Measurements from ENCODE around the gene SUPT4H1. TPM values are rescaled to one million over a fixed set of nuclear protein-coding genes. Genes with fewer than 3 reads are reported as not detected.

The SUPT4H1 gene
- total RNA-seq, 1 donor, result 49.9 TPM

DNA sequence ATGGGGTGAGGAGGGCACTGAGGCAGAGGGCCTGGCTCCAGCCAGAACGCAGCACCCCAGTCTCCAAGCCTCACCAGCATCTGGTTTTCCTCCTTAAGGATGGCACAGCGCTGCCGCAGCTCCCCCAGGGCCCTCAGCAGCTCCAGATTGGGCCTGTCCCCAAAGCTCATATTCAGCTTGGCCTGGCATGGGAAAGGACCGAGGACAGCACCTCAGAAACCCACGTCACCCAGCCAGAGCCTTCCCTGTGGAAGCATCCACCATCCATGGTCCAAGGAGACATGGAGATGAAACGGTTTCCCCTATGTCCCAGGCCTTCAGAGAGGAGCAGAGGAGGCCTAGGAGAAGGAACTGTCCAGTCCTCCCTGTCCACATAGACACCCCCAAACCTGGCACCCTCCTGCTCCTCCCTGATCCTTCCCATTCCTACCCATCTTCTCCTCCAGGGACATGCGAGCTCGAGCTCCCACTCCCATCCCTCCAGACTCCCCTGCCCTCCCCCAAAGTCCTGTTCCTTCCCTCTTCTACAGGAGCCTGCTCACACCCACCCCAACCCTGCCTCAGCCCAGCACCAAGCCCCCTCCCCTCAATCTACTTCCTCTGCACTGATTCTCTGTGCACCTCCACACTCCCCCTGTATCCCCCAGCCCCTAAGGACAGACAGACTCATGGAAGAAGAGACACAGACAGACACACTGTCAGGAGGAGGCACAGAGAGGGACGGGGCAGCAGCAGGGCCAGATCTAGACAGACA is 25.2 kb downstream of the SUPT4H1 start:
- H3K4me1 ChIP-seq (ENCODE audit: insufficient read depth, low read length), result no peaks in the 10 kb centered on the region
- no peak for TF ChIP-seq CTCF (IDR thresholded peaks at IDR 0.05; ENCODE audit: extremely low read depth, low read depth, low read length)

GRCh38 chr17:58325976-58326468 is 26.0 kb downstream of the SUPT4H1 start:
- H3K36me3 ChIP-seq (ENCODE audit: insufficient read depth, low read length), result no peaks in the 10 kb centered on the region
- no peak overlapping the region for H2AFZ ChIP-seq (ENCODE audit: low read length)
- TF ChIP-seq CTCF (IDR thresholded peaks at IDR 0.05; ENCODE audit: extremely low read depth, low read depth, low read length), result no peak
- no peaks in the 10 kb centered on the region for H3K9me3 ChIP-seq (ENCODE audit: low read depth, low read length)
- no peaks in the 10 kb centered on the region for H4K20me1 ChIP-seq (ENCODE audit: insufficient read depth, low read length)
- H3K4me3 ChIP-seq (ENCODE audit: insufficient read depth, low read length), result no peak overlapping the region
- peak; percentile 79 for DNase-seq (ENCODE audit: insufficient read length, low spot score, missing footprints)
- no peaks in the 10 kb centered on the region for H3K79me2 ChIP-seq (ENCODE audit: insufficient read depth, low read length)
- peaks cover 14% of the 10 kb centered on the region for H3K27me3 ChIP-seq (ENCODE audit: insufficient read depth, low read length)
- H3K4me2 ChIP-seq (ENCODE audit: insufficient read depth, low read length), result no peak overlapping the region
- H3K4me1 ChIP-seq (ENCODE audit: insufficient read depth, low read length), result no peaks in the 10 kb centered on the region
- H3K27ac ChIP-seq (ENCODE audit: low read depth, low read length), result no peak overlapping the region

More for the DNA sequence above, 25.2 kb downstream of the SUPT4H1 start:
- Histone ChIP-seq H3K79me2 (ENCODE audit: insufficient read depth, low read length) (no peaks in the 10 kb centered on the region), H3K27me3 (ENCODE audit: insufficient read depth, low read length) (peaks cover 14% of the 10 kb centered on the region), H3K27ac (ENCODE audit: low read depth, low read length) (no peak overlapping the region), H3K36me3 (ENCODE audit: insufficient read depth, low read length) (no peaks in the 10 kb centered on the region), H4K20me1 (ENCODE audit: insufficient read depth, low read length) (no peaks in the 10 kb centered on the region), H2AFZ (ENCODE audit: low read length) (no peak overlapping the region), H3K4me3 (ENCODE audit: insufficient read depth, low read length) (no peak overlapping the region), H3K4me2 (ENCODE audit: insufficient read depth, low read length) (no peak overlapping the region), H3K9me3 (ENCODE audit: low read depth, low read length) (no peaks in the 10 kb centered on the region)
- peak; percentile 86 for DNase-seq (ENCODE audit: insufficient read length, low spot score, missing footprints)

DNA sequence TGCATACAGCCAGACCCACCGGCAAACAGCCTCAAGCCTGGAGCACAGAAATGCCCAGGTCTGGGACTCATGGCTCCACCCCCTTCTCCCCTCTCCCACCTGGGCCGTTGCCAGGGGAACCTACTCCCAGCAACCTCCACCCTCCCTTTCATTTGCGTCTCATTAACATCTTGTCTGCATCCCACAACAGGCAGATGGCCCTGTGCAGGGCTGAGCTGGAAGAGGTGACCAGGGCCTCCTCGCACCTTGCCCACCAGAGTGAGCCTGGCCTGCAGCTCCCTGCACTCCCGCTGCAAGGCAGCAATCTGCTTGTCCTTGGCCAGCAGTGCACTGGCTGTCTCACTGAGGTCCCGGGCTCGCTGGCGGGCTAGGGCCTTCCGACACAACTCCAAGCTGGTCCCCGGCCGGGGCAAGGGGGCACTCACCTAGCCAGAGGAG is 26.7 kb downstream of the SUPT4H1 start:
- Histone ChIP-seq H3K36me3 (ENCODE audit: insufficient read depth, low read length) (no peaks in the 10 kb centered on the region), H2AFZ (ENCODE audit: low read length) (no peak overlapping the region), H3K27ac (ENCODE audit: low read depth, low read length) (no peak overlapping the region), H3K4me3 (ENCODE audit: insufficient read depth, low read length) (no peak overlapping the region), H3K4me1 (ENCODE audit: insufficient read depth, low read length) (no peaks in the 10 kb centered on the region), H3K27me3 (ENCODE audit: insufficient read depth, low read length) (peaks cover 14% of the 10 kb centered on the region), H4K20me1 (ENCODE audit: insufficient read depth, low read length) (no peaks in the 10 kb centered on the region), H3K4me2 (ENCODE audit: insufficient read depth, low read length) (peak overlapping the region; percentile 74), H3K79me2 (ENCODE audit: insufficient read depth, low read length) (no peaks in the 10 kb centered on the region), H3K9me3 (ENCODE audit: low read depth, low read length) (no peaks in the 10 kb centered on the region)
- TF ChIP-seq CTCF (IDR thresholded peaks at IDR 0.05; ENCODE audit: extremely low read depth, low read depth, low read length), result no peak
- DNase-seq (ENCODE audit: insufficient read length, low spot score, missing footprints), result peak; percentile 22

Measured in osteoblast (primary cell).